ENCODE results near the gene MYL11. TPM values are rescaled to one million over a fixed set of nuclear protein-coding genes. Genes with fewer than 3 reads are reported as not detected.
A peak's percentile ranks its signal among the peaks of the same experiment; 100 is the strongest.
"Not testable (repeated sequence)": the region's sequence is repeated elsewhere in the genome, so short reads cannot be mapped to it uniquely, and the experiment has no call there.

The MYL11 gene
- total RNA-seq, 2 donors from 2014 or later = 8.5 TPM; not detected in 1

- no peak for DNase-seq (ENCODE audit: low spot score)
- Mint-ChIP-seq H3K36me3 (peaks cover 6% of the 10 kb centered on the region), H3K4me1 (ENCODE audit: low read depth in 2 of 2) (peaks cover 36 to 45% of the 10 kb centered on the region in 2 donors), H3K27me3 (no peaks in the 10 kb centered on the region), H3K9me3 (no peaks in the 10 kb centered on the region), H3K27ac (peak overlapping the region; percentile 96 to 100), H3K4me3 (peak overlapping the region; percentile 83)
- ATAC-seq = no peak
These were observed 6.2 kb downstream of the MYL11 start for GRCh38 chr16:30380803-30381208.

GRCh38 chr16:30381291-30382041 is 6.9 kb downstream of the MYL11 start:
- peak overlapping the region; percentile 96 to 100 for H3K27ac Mint-ChIP-seq
- H3K4me1 Mint-ChIP-seq (ENCODE audit: low read depth in 2 of 2) = peaks cover 36 to 45% of the 10 kb centered on the region in 2 donors
- DNase-seq (ENCODE audit: low spot score) (no peak), ATAC-seq (no peak)
- H3K9me3 Mint-ChIP-seq = no peaks in the 10 kb centered on the region
- peaks cover 6% of the 10 kb centered on the region for H3K36me3 Mint-ChIP-seq
- peak overlapping the region; percentile 83 for H3K4me3 Mint-ChIP-seq
- no peaks in the 10 kb centered on the region for H3K27me3 Mint-ChIP-seq

DNA sequence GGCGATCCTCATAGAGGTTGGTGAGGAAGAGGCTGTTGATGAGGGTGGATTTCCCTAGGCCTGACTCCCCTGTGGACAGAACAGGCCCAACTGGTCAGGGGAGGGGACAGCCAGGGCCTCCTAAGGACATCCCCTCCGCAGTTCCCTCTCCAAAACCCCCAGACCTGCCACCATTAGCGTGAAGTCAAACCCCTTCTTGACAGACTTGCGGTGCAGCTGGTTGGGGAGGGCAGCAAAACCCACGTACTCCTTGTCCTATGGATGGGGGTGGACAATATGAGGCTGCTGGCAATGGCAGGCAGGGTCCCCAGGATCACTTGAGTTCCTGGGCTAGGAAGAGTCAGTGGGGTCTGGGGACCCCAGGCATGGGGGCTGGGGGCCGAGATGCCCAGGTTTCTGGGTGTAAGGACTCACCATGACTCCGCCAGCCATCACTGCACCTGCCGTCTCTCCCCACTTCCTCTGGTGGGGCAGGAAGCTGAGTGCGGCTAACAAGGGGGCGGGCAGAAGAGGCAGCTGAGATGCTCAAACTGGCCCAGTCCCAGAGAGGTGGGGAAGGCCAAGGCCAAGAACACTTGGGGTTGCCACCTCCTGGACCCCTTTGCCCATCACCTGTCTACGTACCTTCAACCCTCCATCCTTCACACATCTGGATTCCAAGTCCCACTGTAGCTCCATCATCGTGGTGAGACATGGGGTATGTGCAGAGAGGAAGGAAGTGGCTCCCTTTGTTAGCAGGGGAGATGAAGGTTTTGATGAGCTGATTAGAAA is 7.7 kb downstream of the MYL11 start, which contains the start of gene SEPTIN1:
Gene SEPTIN1, minus strand, starts transcription at position 451 of the 771 bp plus-strand sequence. Its CDS starts 19 bp downstream, at position 432.
- Mint-ChIP-seq H3K4me1 (ENCODE audit: low read depth in 2 of 2) (peaks cover 34 to 41% of the 10 kb centered on the region in 2 donors), H3K4me3 (peak within 1 kb of the TSS; percentile 83)
- ATAC-seq = peak; percentile 26 to 58

GRCh38 chr16:30383521-30383920 is 8.9 kb downstream of the MYL11 start:
- Mint-ChIP-seq H3K4me3 (peak overlapping the region; percentile 83), H3K9me3 (no peaks in the 10 kb centered on the region), H3K4me1 (ENCODE audit: low read depth in 2 of 2) (peaks cover 23 to 29% of the 10 kb centered on the region in 2 donors), H3K27ac (peak overlapping the region; percentile 96 to 100), H3K27me3 (no peaks in the 10 kb centered on the region), H3K36me3 (peaks cover 6% of the 10 kb centered on the region)
- DNase-seq (ENCODE audit: low spot score) (no peak), ATAC-seq (no peak)

More for the DNA sequence above, 7.7 kb downstream of the MYL11 start, which contains the start of gene SEPTIN1:
- Mint-ChIP-seq H3K27me3 (no peaks in the 10 kb centered on the region), H3K27ac (peak within 1 kb of the TSS; percentile 96 to 100), H3K9me3 (no peaks in the 10 kb centered on the region), H3K36me3 (peaks cover 6% of the 10 kb centered on the region)
- DNase-seq (ENCODE audit: low spot score) = peak; percentile 87

- Mint-ChIP-seq H3K36me3 (no peaks in the 10 kb centered on the region), H3K27me3 (no peaks in the 10 kb centered on the region), H3K27ac (peak overlapping the region; percentile 40 to 57), H3K9me3 (no peaks in the 10 kb centered on the region), H3K4me1 (ENCODE audit: low read depth in 2 of 2) (peaks cover 28 to 29% of the 10 kb centered on the region in 2 donors), H3K4me3 (peak overlapping the region; percentile 87)
- ATAC-seq (no peak), DNase-seq (ENCODE audit: low spot score) (no peak)
These were observed 20.1 kb downstream of the MYL11 start for GRCh38 chr16:30394592-30395154.

DNA sequence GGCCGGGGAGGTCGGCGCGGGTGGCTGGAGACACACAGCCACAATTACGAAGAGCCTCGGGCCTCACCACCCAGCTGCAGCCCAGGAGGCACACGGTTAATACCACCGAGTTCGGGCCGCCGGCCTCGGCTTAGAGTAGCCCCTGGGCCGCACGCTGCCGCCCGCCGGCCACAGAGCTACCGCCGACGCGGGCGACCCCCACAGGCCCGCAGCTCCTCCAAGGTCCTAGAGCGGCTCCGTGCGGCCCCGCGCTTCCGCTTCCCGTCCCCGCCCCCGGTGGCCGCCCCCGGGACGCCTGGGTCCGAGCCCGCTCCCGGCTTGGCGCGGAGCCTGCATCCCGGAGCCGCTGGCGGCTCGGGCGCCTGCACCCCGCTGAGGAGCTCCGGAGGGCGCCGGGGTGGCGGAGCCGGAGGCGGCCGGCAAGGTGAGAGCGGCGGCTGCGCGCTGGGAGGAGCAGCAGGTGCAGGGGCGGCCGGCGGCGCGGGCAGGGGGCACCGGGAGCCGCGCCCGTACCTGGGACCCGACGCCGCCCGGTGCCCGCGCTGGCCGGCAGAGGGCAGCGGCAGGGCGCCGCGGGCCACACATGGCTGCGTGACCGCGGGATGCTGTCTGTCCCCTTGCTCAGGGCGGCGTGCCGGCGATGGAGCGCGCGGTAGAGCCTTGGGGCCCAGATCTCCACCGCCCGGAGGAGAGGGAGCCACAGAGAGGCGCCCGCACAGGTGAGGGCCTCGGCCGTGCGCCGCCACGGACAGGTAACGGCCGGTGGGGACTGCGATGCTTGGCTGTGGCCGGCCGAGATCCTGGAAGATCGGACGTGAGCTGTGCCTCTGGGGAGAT is 20.8 kb downstream of the MYL11 start, which contains the start of gene ZNF48:
Gene ZNF48, plus strand, starts transcription at position 266 of the 837 bp plus-strand sequence. Its CDS starts 375 bp downstream, at position 641.
- ATAC-seq (peak; percentile 82 to 84), DNase-seq (ENCODE audit: low spot score) (peak; percentile 77)
- peaks cover 32 to 34% of the 10 kb centered on the region in 2 donors for H3K4me1 Mint-ChIP-seq (ENCODE audit: low read depth in 2 of 2)
- H3K9me3 Mint-ChIP-seq = no peaks in the 10 kb centered on the region
- no peaks in the 10 kb centered on the region for H3K36me3 Mint-ChIP-seq
- H3K4me3 Mint-ChIP-seq = peak within 1 kb of the TSS; percentile 95
- no peaks in the 10 kb centered on the region for H3K27me3 Mint-ChIP-seq
- peak within 1 kb of the TSS; percentile 65 for H3K27ac Mint-ChIP-seq

DNA sequence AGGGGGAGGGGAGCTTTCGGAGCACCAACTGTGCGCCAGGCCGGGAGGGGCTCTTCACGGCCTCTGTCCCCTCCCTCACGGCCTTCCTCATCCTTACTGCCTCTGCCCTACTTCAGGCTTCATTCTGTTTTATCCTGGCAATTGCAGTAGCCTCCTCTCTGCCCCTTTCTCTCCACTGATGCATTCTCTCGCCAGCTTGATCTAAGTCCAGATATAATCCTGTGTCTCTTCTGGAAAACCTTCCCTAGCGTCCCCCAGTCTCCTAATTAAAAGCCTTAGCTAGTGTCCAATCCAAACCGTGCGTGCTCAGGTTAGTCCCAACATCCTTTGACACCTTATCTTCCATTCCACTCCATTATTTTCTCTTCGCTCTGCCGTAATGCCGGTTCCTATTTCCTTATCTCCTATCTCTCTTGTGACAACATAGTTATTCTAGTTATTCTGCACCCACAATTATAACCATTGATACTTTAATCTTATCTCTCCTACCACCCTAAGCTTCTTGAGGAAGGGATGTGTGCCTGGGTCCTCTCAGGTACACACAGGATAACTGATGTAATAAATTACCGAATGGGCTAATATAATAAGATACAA is 21.5 kb downstream of the MYL11 start:
- no peak for ATAC-seq

DNA sequence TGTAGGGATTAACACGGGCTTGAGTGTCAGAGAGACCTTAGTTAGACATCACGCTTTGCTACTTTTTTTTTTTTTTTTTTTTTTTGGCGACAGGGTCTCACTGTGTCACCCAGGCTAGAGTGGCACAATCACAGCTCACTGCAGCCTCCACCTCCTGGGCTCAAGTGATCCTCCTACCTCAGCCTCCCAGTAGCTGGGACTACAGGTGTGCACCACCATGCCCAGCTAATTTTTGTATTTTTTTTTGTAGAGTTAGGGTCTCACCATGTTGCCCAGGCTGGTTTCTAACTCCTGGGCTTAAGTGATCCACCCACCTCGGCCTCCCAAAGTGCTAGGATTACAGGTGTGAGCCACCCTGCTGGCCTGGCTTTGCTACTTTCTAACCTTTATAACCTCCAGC is 22.0 kb downstream of the MYL11 start:
- DNase-seq (ENCODE audit: low spot score); H3K27me3 Mint-ChIP-seq; H3K9me3 Mint-ChIP-seq; ATAC-seq; H3K36me3 Mint-ChIP-seq: not testable (repeated sequence)
- H3K4me1 Mint-ChIP-seq (ENCODE audit: low read depth in 2 of 2) = peaks cover 35 to 42% of the 10 kb centered on the region in 2 donors
- peak overlapping the region; percentile 95 for H3K4me3 Mint-ChIP-seq
- peak overlapping the region; percentile 65 for H3K27ac Mint-ChIP-seq

More for the DNA sequence above, 21.5 kb downstream of the MYL11 start:
- no peak for DNase-seq (ENCODE audit: low spot score)
- H3K9me3 Mint-ChIP-seq = no peaks in the 10 kb centered on the region
- H3K27ac Mint-ChIP-seq = peak overlapping the region; percentile 65
- no peaks in the 10 kb centered on the region for H3K36me3 Mint-ChIP-seq
- H3K4me1 Mint-ChIP-seq (ENCODE audit: low read depth in 2 of 2) = peaks cover 32 to 36% of the 10 kb centered on the region in 2 donors
- H3K27me3 Mint-ChIP-seq = no peaks in the 10 kb centered on the region
- peak overlapping the region; percentile 95 for H3K4me3 Mint-ChIP-seq

- Mint-ChIP-seq H3K27ac (peak overlapping the region; percentile 65), H3K4me1 (ENCODE audit: low read depth in 2 of 2) (peaks cover 37 to 44% of the 10 kb centered on the region in 2 donors), H3K27me3 (no peaks in the 10 kb centered on the region), H3K4me3 (peak overlapping the region; percentile 95), H3K9me3 (no peaks in the 10 kb centered on the region), H3K36me3 (no peaks in the 10 kb centered on the region)
- DNase-seq (ENCODE audit: low spot score) (no peak), ATAC-seq (no peak)
These were observed 22.5 kb downstream of the MYL11 start for GRCh38 chr16:30397056-30397455.

DNA sequence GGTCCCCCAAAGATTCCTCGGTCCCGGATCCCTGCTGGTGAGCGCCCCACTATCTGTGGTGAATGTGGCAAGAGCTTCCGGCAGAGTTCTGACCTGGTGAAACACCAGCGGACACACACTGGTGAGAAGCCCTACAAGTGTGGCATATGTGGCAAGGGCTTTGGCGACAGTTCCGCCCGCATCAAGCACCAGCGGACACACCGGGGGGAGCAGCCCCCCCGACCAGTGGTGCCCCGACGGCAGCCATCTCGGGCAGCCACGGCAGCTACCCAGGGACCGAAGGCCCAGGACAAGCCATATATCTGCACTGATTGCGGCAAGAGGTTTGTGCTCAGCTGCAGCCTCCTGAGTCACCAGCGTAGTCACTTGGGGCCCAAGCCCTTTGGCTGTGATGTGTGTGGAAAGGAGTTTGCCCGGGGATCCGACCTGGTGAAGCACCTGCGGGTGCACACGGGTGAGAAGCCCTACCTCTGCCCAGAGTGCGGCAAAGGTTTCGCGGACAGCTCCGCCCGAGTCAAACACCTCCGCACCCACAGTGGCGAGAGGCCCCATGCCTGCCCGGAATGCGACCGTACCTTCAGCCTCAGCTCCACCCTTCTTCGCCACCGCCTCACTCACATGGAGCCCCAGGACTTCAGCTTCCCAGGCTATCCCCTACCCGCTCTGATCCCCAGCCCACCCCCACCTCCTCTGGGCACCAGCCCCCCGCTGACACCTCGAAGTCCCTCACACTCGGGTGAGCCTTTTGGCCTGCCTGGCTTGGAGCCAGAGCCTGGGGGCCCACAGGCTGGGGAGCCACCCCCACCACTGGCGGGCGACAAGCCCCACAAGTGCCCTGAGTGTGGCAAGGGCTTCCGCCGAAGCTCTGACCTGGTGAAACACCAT is 23.4 kb downstream of the MYL11 start:
- DNase-seq (ENCODE audit: low spot score) (peak; percentile 69), ATAC-seq (peak; percentile 29 to 38)
- Mint-ChIP-seq H3K9me3 (no peaks in the 10 kb centered on the region), H3K4me1 (ENCODE audit: low read depth in 2 of 2) (peaks cover 37 to 44% of the 10 kb centered on the region in 2 donors), H3K4me3 (peak overlapping the region; percentile 95), H3K36me3 (no peaks in the 10 kb centered on the region), H3K27ac (peak overlapping the region in 1 of 2 donors; percentile 41), H3K27me3 (peaks cover 0 to under 1% of the 10 kb centered on the region in 2 donors)

- ATAC-seq (no peak), DNase-seq (ENCODE audit: low spot score) (no peak)
- Mint-ChIP-seq H3K4me1 (ENCODE audit: low read depth in 2 of 2) (peaks cover 37 to 44% of the 10 kb centered on the region in 2 donors), H3K9me3 (no peaks in the 10 kb centered on the region), H3K27me3 (peaks cover 0 to 4% of the 10 kb centered on the region in 2 donors), H3K27ac (peak overlapping the region; percentile 54 to 73), H3K36me3 (no peaks in the 10 kb centered on the region), H3K4me3 (peak overlapping the region; percentile 95)
These were observed 24.2 kb downstream of the MYL11 start for GRCh38 chr16:30398661-30399434.
